Endothelial cell of umbilical vein (primary cell): ENCODE results near the gene BCL11B. TPM values are rescaled to one million over a fixed set of nuclear protein-coding genes. Genes with fewer than 3 reads are reported as not detected.

Source experiments
- BruUV-seq: library from RNA; stranded (reverse); fragments of 400-500 nt; replicated peaks from 2 replicates; lab custom pipeline; 2021; lab: Mats Ljungman, UMichigan
- CTCF ChIA-PET: fragments of 300-600, 350-600 bp; sonication (Branson Sonifier 250); formaldehyde crosslinking; loops from one replicate; lab custom pipeline; 2021; ENCODE audit warnings: antibody characterized with exemption, inconsistent platforms; lab: Charles Lee
- POLR2A ChIA-PET: fragments of 300-600, 350-600 bp; sonication (Branson Sonifier 250); formaldehyde crosslinking; loops from one replicate; lab custom pipeline; 2021; ENCODE audit warnings: antibody characterized with exemption, inconsistent platforms; lab: Charles Lee
- DNase-seq: peaks from one replicate; pipeline ENCODE4 v3.0.0-alpha.2; 2011; ENCODE audit warnings: low read depth, low spot score
- FAIRE-seq: peaks from 2 replicates; lab custom pipeline; 2011; peaks lifted over from hg19 to GRCh38; lab: Jason Lieb, UNC
- H2AFZ ChIP-seq: 2 replicates; pipeline ENCODE4 v1.6.0; 2012; ENCODE audit warnings: low read depth, low read length, control low read depth, inconsistent platforms
- H3K27ac ChIP-seq: 2 replicates; pipeline ENCODE4 v1.5.1; 2011; ENCODE audit warnings: low read depth, mild to moderate bottlenecking, control low read depth, low read length, moderate library complexity; ENCODE audit not compliant: insufficient read depth
- H3K27me3 ChIP-seq, 2 experiments: 2 replicates each; pipeline versions ENCODE4 v1.6.0 to v1.6.1; 2011; ENCODE audit warnings: low read length in 2 of 2, mixed read lengths in 1 of 2; ENCODE audit not compliant: control insufficient read depth in 2 of 2, insufficient read depth in 2 of 2
- H3K36me3 ChIP-seq, 2 experiments: 2 replicates in 1 of 2; 3 replicates in 1 of 2; pipeline ENCODE4 v1.5.1; 2011; ENCODE audit warnings: low read length in 2 of 2, mild to moderate bottlenecking in 1 of 2, moderate library complexity in 1 of 2; ENCODE audit not compliant: control insufficient read depth in 2 of 2, insufficient read depth in 2 of 2; ENCODE audit errors: extremely low read depth in 1 of 2
- H3K4me1 ChIP-seq: 3 replicates; pipeline ENCODE4 v1.5.1; 2011; ENCODE audit warnings: mild to moderate bottlenecking, low read length; ENCODE audit not compliant: control insufficient read depth, insufficient read depth; ENCODE audit errors: extremely low read depth
- H3K4me2 ChIP-seq: 2 replicates; pipeline ENCODE4 v1.6.1; 2011; ENCODE audit warnings: low read length, control low read depth, mixed read lengths; ENCODE audit not compliant: insufficient read depth
- H3K4me3 ChIP-seq, 3 experiments: fragments of 200-600 bp in 1 of 3; sonication (generic), shearing (Covaris generic) in 1 of 3; replicated peaks in 1 of 3; 2 replicates each; pipeline ENCODE4 v1.5.1; 2011 to 2016; ENCODE audit warnings: control low read depth in 3 of 3, low read length in 3 of 3, mild to moderate bottlenecking in 2 of 3, inconsistent platforms in 1 of 3, low read depth in 1 of 3, moderate library complexity in 1 of 3; ENCODE audit not compliant: insufficient read depth in 1 of 3
- H3K79me2 ChIP-seq: 2 replicates; pipeline ENCODE4 v1.6.0; 2012; ENCODE audit warnings: low read length, inconsistent platforms; ENCODE audit not compliant: control insufficient read depth, insufficient read depth
- H3K9ac ChIP-seq: replicated peaks from 2 replicates; pipeline ENCODE3; 2011; ENCODE audit warnings: low read length, control low read depth; ENCODE audit not compliant: insufficient read depth; ENCODE audit errors: extremely low read depth
- H3K9me1 ChIP-seq: replicated peaks from 3 replicates; pipeline ENCODE4 v1.6.0; 2011; ENCODE audit warnings: mild to moderate bottlenecking, low read length; ENCODE audit not compliant: control insufficient read depth, insufficient read depth; ENCODE audit errors: extremely low read depth
- H3K9me3 ChIP-seq: replicated peaks from 2 replicates; pipeline ENCODE4 v1.5.1; 2012; ENCODE audit warnings: low read length, inconsistent platforms; ENCODE audit not compliant: control insufficient read depth, insufficient read depth
- H4K20me1 ChIP-seq: replicated peaks from 2 replicates; pipeline ENCODE3; 2011; ENCODE audit warnings: mild to moderate bottlenecking, low read length; ENCODE audit not compliant: control insufficient read depth, insufficient read depth; ENCODE audit errors: extremely low read depth
- EZH2 ChIP-seq: IDR thresholded peaks from 2 replicates; pipeline ENCODE4 v1.6.1; 2012; ENCODE audit warnings: borderline replicate concordance, low read depth, mild to moderate bottlenecking, moderate library complexity, low read length, inconsistent platforms; ENCODE audit not compliant: severe bottlenecking
- FOS ChIP-seq: IDR thresholded peaks from 2 replicates; pipeline ENCODE4 v1.6.1; 2011; ENCODE audit warnings: mild to moderate bottlenecking, low read length, moderate library complexity, borderline replicate concordance; ENCODE audit not compliant: insufficient read depth
- GATA2 ChIP-seq: IDR thresholded peaks from 2 replicates; pipeline ENCODE4 v1.7.0; 2011; ENCODE audit warnings: low read depth, mild to moderate bottlenecking, moderate library complexity, mixed read lengths, low read length; ENCODE audit not compliant: insufficient read length, insufficient read depth
- JUN ChIP-seq: IDR thresholded peaks from 2 replicates; pipeline ENCODE4 v1.6.1; 2011; ENCODE audit warnings: borderline replicate concordance, low read depth; ENCODE audit not compliant: insufficient read length, insufficient read depth
- MYC ChIP-seq: IDR thresholded peaks from one replicate; pipeline ENCODE4 v1.6.1; 2011; ENCODE audit warnings: mild to moderate bottlenecking, low read depth, low read length
- POLR2A ChIP-seq: IDR thresholded peaks from 2 replicates; pipeline ENCODE4 v1.6.1; 2012; ENCODE audit warnings: low read depth, mild to moderate bottlenecking, control low read depth, low read length
- POLR2AphosphoS5 ChIP-seq: IDR thresholded peaks from 2 replicates; pipeline ENCODE4 v1.6.1; 2012; ENCODE audit warnings: low read depth, mild to moderate bottlenecking, control low read depth, low read length, moderate library complexity; ENCODE audit not compliant: insufficient read depth
- dilution Hi-C: fragments of 300-500 bp; cut with MboI; formaldehyde crosslinking; loops from one replicate; pipeline ENCODE4 v1.15.0; 2019; ENCODE audit warnings: low sequenced_read_pairs; ENCODE audit not compliant: extremely low pct_ligation_motif_present
- intact Hi-C: fragments of 100-400 bp; cut with micrococcal nuclease; formaldehyde crosslinking; loops from one replicate; pipeline ENCODE4 v1.10.0; 2022
- polyA plus RNA-seq, 4 experiments: library from polyadenylated mRNA; depleted of rRNA in 3 of 4; stranded (reverse) in 3 of 4; unstranded in 1 of 4; fragments of >200 nt; gene quantifications; 2 replicates each; pipeline versions ENCODE4 v1.2.1 to v1.2.3, GENCODE V29; 2011 to 2012; ENCODE audit warnings: missing spikeins in 1 of 4
- total RNA-seq: library from RNA; stranded (reverse); gene quantifications from 2 replicates; pipeline ENCODE4 v1.2.3, GENCODE V29; 2021
- TF ChIP-seq, protein P1 (sequence below): IDR thresholded peaks from 2 replicates; pipeline ENCODE4 v1.6.1; 2011; ENCODE audit not compliant: insufficient read depth, insufficient read length
- TF ChIP-seq, protein P2 (sequence below), 2 donors: IDR thresholded peaks; 1 replicate in 1 of 2; 2 replicates in 1 of 2; pipeline ENCODE4 v1.5.1; 2011; ENCODE audit warnings: low read length in 2 of 2, mild to moderate bottlenecking in 2 of 2, moderate library complexity in 2 of 2, control low read depth in 1 of 2, inconsistent platforms in 1 of 2, low read depth in 1 of 2; ENCODE audit not compliant: insufficient read depth in 1 of 2; ENCODE audit errors: extremely low read depth in 1 of 2

BCL11B gene
- total and polyA plus RNA-seq, 2 donors (not counting 3 experiments of a cell fraction or from before 2014, with no cell fraction given) = 0.03 to 0.07 TPM

DNA sequence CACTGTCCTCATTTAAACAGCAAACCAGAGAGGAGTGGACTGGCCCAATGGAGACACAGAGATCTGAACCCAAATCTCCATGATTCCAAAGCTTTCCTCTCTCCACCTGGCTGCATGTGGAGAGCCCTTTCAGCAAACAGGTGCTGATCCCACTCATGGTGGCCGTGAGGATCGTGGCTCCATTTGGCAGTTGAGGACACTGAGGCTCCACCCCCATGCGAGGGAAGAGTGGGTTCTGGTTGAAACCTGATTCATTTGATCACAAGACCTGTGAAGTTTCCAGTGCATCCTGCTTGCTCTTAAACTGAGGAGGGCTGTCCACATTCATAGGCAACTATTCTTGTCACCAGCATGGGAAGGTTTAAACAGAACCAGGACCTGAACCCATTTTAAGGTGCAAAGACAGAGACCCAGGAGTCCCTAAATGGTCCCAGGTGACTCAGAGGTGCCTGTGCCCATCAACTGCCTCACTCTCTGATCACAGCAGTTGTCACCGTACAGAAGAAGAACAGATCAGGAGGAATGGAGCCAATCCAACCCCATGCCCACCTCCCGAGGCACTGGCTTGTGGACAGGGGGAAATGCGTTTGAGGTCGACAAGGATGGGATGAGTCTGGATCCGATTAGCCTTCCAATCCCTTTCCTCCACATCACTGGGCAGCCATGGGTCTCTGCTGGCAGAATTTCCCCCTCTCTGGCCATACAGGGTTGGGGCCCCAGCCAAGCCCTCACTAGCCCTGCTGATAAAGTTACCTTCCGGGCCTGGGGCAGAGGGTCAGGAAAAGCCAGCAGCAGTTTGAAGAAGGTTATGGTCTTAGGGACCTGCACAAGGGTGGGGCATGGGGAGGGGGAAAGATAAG, 45.5 kb upstream of the BCL11B start:
- Histone ChIP-seq H3K27me3 (no peaks in the 10 kb centered on the region), H3K4me3 (no peak overlapping the region), H3K36me3 (no peaks in the 10 kb centered on the region), H3K4me1 (no peaks in the 10 kb centered on the region), H3K9ac (no peak overlapping the region), H3K27ac (no peak overlapping the region), H3K9me3 (no peaks in the 10 kb centered on the region), H3K9me1 (no peaks in the 10 kb centered on the region), H3K79me2 (no peaks in the 10 kb centered on the region), H3K4me2 (no peak overlapping the region), H4K20me1 (no peaks in the 10 kb centered on the region), H2AFZ (no peak overlapping the region)
- TF ChIP-seq MYC (no peak), EZH2 (no peak), POLR2AphosphoS5 (no peak), GATA2 (no peak), POLR2A (no peak), FOS (no peak), JUN (no peak)
- TF ChIP-seq, protein P1, sequence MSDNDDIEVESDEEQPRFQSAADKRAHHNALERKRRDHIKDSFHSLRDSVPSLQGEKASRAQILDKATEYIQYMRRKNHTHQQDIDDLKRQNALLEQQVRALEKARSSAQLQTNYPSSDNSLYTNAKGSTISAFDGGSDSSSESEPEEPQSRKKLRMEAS = no peak
- TF ChIP-seq, protein P2, sequence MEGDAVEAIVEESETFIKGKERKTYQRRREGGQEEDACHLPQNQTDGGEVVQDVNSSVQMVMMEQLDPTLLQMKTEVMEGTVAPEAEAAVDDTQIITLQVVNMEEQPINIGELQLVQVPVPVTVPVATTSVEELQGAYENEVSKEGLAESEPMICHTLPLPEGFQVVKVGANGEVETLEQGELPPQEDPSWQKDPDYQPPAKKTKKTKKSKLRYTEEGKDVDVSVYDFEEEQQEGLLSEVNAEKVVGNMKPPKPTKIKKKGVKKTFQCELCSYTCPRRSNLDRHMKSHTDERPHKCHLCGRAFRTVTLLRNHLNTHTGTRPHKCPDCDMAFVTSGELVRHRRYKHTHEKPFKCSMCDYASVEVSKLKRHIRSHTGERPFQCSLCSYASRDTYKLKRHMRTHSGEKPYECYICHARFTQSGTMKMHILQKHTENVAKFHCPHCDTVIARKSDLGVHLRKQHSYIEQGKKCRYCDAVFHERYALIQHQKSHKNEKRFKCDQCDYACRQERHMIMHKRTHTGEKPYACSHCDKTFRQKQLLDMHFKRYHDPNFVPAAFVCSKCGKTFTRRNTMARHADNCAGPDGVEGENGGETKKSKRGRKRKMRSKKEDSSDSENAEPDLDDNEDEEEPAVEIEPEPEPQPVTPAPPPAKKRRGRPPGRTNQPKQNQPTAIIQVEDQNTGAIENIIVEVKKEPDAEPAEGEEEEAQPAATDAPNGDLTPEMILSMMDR (IDR thresholded peaks at IDR 0.05; ENCODE audit: extremely low read depth in 1 of 2, insufficient read depth in 1 of 2, low read depth in 1 of 2, low read length in 2 of 2) = no peak
- DNase-seq (no peak), FAIRE-seq (no peak)
- dilution Hi-C loops = no loop called here
- BruUV-seq = no TSS peak
- intact Hi-C loops = no loop called here
- POLR2A ChIA-PET = no interaction called here
- CTCF ChIA-PET = no interaction called here
